Gastrocnemius medialis (tissue), 4 donors: ENCODE data around the gene FKBP11. TPM values are rescaled to one million over a fixed set of nuclear protein-coding genes. Genes with fewer than 3 reads are reported as not detected.
"Not testable (repeated sequence)": the region's sequence is repeated elsewhere in the genome, so short reads cannot be mapped to it uniquely, and the experiment has no call there.

Experiments
- ATAC-seq, 2 donors: fragments of 150-250 bp; one replicate each; pipeline ENCODE4 v1.9.1; 2016
- DNase-seq, 2 donors: peaks; one replicate each; pipeline ENCODE4 v3.0.0-alpha.2; 2019
- H3K27ac ChIP-seq, 4 donors: fragments of 200-600 bp; sonication (generic); 1 replicate in 1 of 4; 2 replicates in 3 of 4; pipeline ENCODE4 v1.5.1; 2016 to 2018; ENCODE audit warnings: mild to moderate bottlenecking in 2 of 4, moderate library complexity in 1 of 4
- H3K27me3 ChIP-seq, 3 donors: fragments of 200-600 bp; sonication (generic) in 2 of 3; 1 replicate in 1 of 3; 2 replicates in 2 of 3; pipeline versions ENCODE4 v1.5.1 to v1.6.0; 2016 to 2019; ENCODE audit warnings: mild to moderate bottlenecking in 1 of 3, moderate library complexity in 1 of 3
- H3K36me3 ChIP-seq, 2 donors: fragments of 200-600 bp; sonication (generic) in 1 of 2; one replicate each; pipeline ENCODE4 v1.5.1; 2017 to 2018
- H3K4me1 ChIP-seq, 2 donors: fragments of 200-600 bp; sonication (generic) in 1 of 2; one replicate each; pipeline ENCODE4 v1.5.1; 2016 to 2017; ENCODE audit warnings: mild to moderate bottlenecking in 2 of 2
- H3K4me3 ChIP-seq, 4 donors: fragments of 200-600 bp; sonication (generic) in 3 of 4; 1 replicate in 1 of 4; 2 replicates in 3 of 4; pipeline ENCODE4 v1.5.1; 2016 to 2019; ENCODE audit warnings: mild to moderate bottlenecking in 2 of 4
- H3K9me3 ChIP-seq, 3 donors: fragments of 200-600 bp; sonication (generic) in 2 of 3; 1 replicate in 1 of 3; 2 replicates in 2 of 3; pipeline ENCODE4 v1.5.1; 2016 to 2019
- POLR2A ChIP-seq, 2 donors: fragments of 450-650 bp; IDR thresholded peaks; one replicate each; pipeline ENCODE4 v1.6.1; 2017; ENCODE audit warnings: antibody characterized with exemption in 2 of 2, mild to moderate bottlenecking in 2 of 2, moderate library complexity in 2 of 2
- in situ Hi-C, 4 donors: fragments of 200-750 bp; cut with MboI; loops; one replicate each; pipeline versions ENCODE4 v1.15.0 to v1.8.0; 2017; ENCODE audit warnings: low sequenced_read_pairs in 4 of 4
- intact Hi-C: fragments of 100-400 bp; cut with DNase I; formaldehyde crosslinking; loops from one replicate; pipeline ENCODE4 v1.15.1; 2023; ENCODE audit warnings: low total_unique reads
- total RNA-seq, 4 donors: library from RNA; depleted of rRNA; stranded (reverse); fragments of >200 nt; gene quantifications; one replicate each; pipeline versions ENCODE4 v1.1.0 to v1.2.3, GENCODE V29; 2016
- TF ChIP-seq, protein P1 (sequence below), 5 experiments: fragments of 450-650 bp in 3 of 5; fragments of 200-600 bp in 2 of 5; sonication (generic) in 2 of 5; IDR thresholded peaks in 4 of 5; conservative IDR thresholded peaks in 1 of 5; 1 replicate in 4 of 5; 2 replicates in 1 of 5; pipeline ENCODE4 v1.5.1; 2016 to 2019; ENCODE audit warnings: antibody characterized with exemption in 5 of 5, mild to moderate bottlenecking in 3 of 5, moderate library complexity in 3 of 5

Gene FKBP11
- total RNA-seq, 4 donors from 2014 or later = 2.1 to 3.9 (median 3.0) TPM; not detected in 1

DNA sequence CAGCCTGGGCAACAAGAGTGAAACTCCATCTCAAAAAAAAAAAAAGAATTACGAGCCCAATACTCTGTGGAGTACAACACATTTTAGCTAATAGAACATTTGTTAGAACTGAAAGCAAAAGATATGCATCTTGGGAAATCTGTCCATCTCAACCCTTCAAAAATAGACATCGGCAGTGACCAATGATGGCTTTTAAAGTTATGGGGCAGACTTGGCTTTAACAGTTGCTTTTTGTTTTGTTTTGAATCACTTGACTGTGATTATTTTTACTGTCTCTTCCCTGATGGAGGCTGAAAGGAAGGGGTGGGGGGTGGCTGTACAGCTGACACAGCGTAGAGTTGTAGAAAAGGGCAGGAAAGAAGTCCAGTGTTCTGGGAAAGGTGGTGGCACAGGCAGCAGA lies 2.2 kb downstream of the FKBP11 start:
- no peak for ATAC-seq
- in situ Hi-C loops (no loop called here), intact Hi-C loops (no loop called here)
- no peak for TF ChIP-seq POLR2A (IDR thresholded peaks at IDR 0.05)
- TF ChIP-seq, protein P1, sequence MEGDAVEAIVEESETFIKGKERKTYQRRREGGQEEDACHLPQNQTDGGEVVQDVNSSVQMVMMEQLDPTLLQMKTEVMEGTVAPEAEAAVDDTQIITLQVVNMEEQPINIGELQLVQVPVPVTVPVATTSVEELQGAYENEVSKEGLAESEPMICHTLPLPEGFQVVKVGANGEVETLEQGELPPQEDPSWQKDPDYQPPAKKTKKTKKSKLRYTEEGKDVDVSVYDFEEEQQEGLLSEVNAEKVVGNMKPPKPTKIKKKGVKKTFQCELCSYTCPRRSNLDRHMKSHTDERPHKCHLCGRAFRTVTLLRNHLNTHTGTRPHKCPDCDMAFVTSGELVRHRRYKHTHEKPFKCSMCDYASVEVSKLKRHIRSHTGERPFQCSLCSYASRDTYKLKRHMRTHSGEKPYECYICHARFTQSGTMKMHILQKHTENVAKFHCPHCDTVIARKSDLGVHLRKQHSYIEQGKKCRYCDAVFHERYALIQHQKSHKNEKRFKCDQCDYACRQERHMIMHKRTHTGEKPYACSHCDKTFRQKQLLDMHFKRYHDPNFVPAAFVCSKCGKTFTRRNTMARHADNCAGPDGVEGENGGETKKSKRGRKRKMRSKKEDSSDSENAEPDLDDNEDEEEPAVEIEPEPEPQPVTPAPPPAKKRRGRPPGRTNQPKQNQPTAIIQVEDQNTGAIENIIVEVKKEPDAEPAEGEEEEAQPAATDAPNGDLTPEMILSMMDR (IDR thresholded peaks at IDR 0.05 in 4 of 5, conservative IDR thresholded peaks at IDR 0.05 in 1 of 5) = no peak
- no peaks in the 10 kb centered on the region for H3K27me3 ChIP-seq
- H3K27ac ChIP-seq = no peak overlapping the region
- no peaks in the 10 kb centered on the region for H3K36me3 ChIP-seq
- no peak for DNase-seq
- H3K4me1 ChIP-seq = peaks cover 0 to 9% of the 10 kb centered on the region in 2 donors
- no peaks in the 10 kb centered on the region for H3K9me3 ChIP-seq
- no peak overlapping the region for H3K4me3 ChIP-seq

DNA sequence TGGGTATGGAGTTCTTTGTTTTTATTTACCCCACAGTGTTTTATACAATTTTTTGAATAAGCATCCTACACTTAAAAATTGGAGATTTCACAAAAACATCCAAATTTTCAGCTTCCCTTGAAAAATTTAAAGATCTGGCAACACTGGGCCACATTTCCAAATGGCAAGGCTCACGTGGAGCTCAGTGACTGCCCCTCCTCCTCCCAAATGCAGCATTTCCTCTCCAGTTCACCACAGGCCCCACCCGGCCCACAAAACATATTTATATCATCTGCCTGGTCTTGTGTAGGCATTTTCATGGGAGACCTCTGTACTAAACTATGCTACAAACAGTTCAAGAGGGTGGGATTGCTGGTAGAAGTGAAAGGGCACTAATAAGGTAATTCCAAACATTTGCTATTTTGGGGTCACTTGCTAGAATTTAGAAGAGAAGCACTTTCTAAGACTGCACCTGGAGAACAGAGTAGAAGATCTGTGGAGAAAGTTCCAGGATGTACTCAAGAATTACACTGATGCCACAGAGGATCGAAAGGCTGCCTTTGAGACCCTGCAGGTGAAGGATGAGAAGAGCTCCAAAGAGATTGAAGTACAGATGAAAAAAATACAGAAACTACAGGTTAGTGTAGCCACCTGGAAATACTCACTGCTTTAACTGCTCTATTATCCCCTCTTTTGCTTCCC lies 7.3 kb downstream of the FKBP11 start:
- intact Hi-C loops = no loop called here
- Histone ChIP-seq H3K27me3 (no peaks in the 10 kb centered on the region), H3K4me1 (no peaks in the 10 kb centered on the region), H3K4me3 (no peak overlapping the region), H3K27ac (no peak overlapping the region), H3K36me3 (no peaks in the 10 kb centered on the region), H3K9me3 (no peaks in the 10 kb centered on the region)
- TF ChIP-seq POLR2A (IDR thresholded peaks at IDR 0.05) = no peak
- TF ChIP-seq, protein P1 (IDR thresholded peaks at IDR 0.05 in 4 of 5, conservative IDR thresholded peaks at IDR 0.05 in 1 of 5) = no peak
- DNase-seq (no peak), ATAC-seq (no peak)
- in situ Hi-C loops = no loop called here

DNA sequence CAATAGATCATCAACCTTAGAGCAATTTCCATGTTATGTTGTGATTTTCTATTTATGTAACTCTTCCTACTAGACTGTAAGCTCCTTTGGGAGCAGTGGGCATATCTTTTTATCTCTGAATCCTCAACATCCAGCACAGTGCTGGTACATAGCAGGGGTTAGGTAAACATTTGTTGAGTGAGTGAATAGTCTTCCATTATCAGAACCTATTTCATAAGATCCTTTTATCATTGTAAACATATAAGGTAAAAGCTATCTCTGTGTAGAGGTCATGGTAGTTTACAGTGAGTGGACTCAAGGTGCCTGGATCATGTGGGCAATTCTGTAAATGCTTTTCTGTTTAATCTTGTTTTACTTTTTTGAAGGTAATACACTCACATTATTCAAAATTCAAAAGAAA lies 15.1 kb downstream of the FKBP11 start:
- intact Hi-C loops = no loop called here
- no peak for TF ChIP-seq POLR2A (IDR thresholded peaks at IDR 0.05)
- TF ChIP-seq, protein P1 (IDR thresholded peaks at IDR 0.05 in 4 of 5, conservative IDR thresholded peaks at IDR 0.05 in 1 of 5) = no peak
- ATAC-seq = no peak

GRCh38 chr12:48909698-48910097 lies 15.6 kb downstream of the FKBP11 start:
- DNase-seq, H3K27ac ChIP-seq, H3K27me3 ChIP-seq, ATAC-seq, in situ Hi-C loops, H3K9me3 ChIP-seq, intact Hi-C loops, H3K4me3 ChIP-seq, H3K36me3 ChIP-seq, H3K4me1 ChIP-seq: not testable (repeated sequence)

More for the DNA sequence above, 15.1 kb downstream of the FKBP11 start:
- no peaks in the 10 kb centered on the region for H3K4me1 ChIP-seq
- H3K9me3 ChIP-seq = no peaks in the 10 kb centered on the region
- no peak for DNase-seq
- H3K36me3 ChIP-seq = no peaks in the 10 kb centered on the region
- H3K27me3 ChIP-seq = no peaks in the 10 kb centered on the region
- H3K4me3 ChIP-seq = no peak overlapping the region
- in situ Hi-C loops = no loop called here
- H3K27ac ChIP-seq = no peak overlapping the region

DNA sequence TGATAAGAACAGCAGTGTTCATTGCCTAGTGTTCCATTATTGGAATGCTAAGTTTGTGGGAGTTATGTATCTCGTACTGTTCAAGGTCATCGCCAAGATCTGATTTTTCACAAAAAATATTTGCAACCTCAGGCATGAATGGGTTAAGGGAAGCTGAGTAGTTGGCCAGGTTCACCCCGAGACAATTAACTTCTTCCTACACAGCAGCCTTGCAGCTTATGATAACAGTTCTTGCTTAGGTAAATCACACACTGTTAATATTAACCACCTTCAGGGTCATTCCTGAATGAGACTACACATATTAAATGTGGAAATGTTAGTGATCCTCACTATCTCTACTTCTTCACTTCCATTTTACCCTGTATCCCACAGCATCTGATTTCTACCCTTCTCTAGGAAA lies 18.0 kb downstream of the FKBP11 start:
- H3K4me3 ChIP-seq = no peak overlapping the region
- ATAC-seq (no peak), DNase-seq (no peak)
- H3K4me1 ChIP-seq = peaks cover 0 to 4% of the 10 kb centered on the region in 2 donors
- intact Hi-C loops = no loop called here
- H3K36me3 ChIP-seq = no peaks in the 10 kb centered on the region
- no peak overlapping the region for H3K27ac ChIP-seq
- TF ChIP-seq POLR2A (IDR thresholded peaks at IDR 0.05) = no peak
- TF ChIP-seq, protein P1 (IDR thresholded peaks at IDR 0.05 in 4 of 5, conservative IDR thresholded peaks at IDR 0.05 in 1 of 5) = no peak
- H3K27me3 ChIP-seq = peaks cover 0 to 8% (median 4%) of the 10 kb centered on the region in 3 donors
- in situ Hi-C loops = no loop called here
- no peaks in the 10 kb centered on the region for H3K9me3 ChIP-seq
